ENCODE measurements around the gene KHDC4. TPM values are rescaled to one million over a fixed set of nuclear protein-coding genes. Genes with fewer than 3 reads are reported as not detected.

The KHDC4 gene
- total and polyA plus RNA-seq, 10 of the 15 experiments (the other 5 are each of a cell fraction or from before 2014, with no cell fraction given): 11.7 to 109 (median 41.9) TPM

GRCh38 chr1:155950829-155951228 lies 16.6 kb upstream of the KHDC4 start:
- RAD21 ChIA-PET (ENCODE audit: unreplicated experiment): no interaction called here
- Histone ChIP-seq H3K79me2 (ENCODE audit: control insufficient read depth, insufficient read depth, low read length) (no peaks in the 10 kb centered on the region), H3K9ac (ENCODE audit: control insufficient read depth, insufficient read depth, low read length) (no peak overlapping the region), H3K4me2 (ENCODE audit: control insufficient read depth, insufficient read depth) (no peak overlapping the region), H3K27ac (ENCODE audit: control insufficient read depth, insufficient read depth) (no peak overlapping the region), H4K20me1 (ENCODE audit: control insufficient read depth, insufficient read depth) (no peaks in the 10 kb centered on the region), H3K4me1 (ENCODE audit: control insufficient read depth, insufficient read depth, low read length) (peaks cover 17% of the 10 kb centered on the region), H3K36me3 (ENCODE audit: control insufficient read depth in 2 of 2, insufficient read depth in 2 of 2, low read length in 1 of 2) (peaks cover 45 to 58% of the 10 kb centered on the region in 2 experiments), H3K4me3 (no peak overlapping the region), H3K9me3 (replicated peaks; ENCODE audit: control insufficient read depth, insufficient read depth, low read length) (no peaks in the 10 kb centered on the region), H2AFZ (ENCODE audit: control insufficient read depth, low read depth, low read length) (no peak overlapping the region), H3K27me3 (replicated peaks in 1 of 2; ENCODE audit: control insufficient read depth in 2 of 2, insufficient read depth in 2 of 2, low read length in 1 of 2) (no peaks in the 10 kb centered on the region)
- intact Hi-C loops (cut with micrococcal nuclease; ENCODE audit: unreplicated experiment) (no loop called here), in situ Hi-C loops (cut with MboI) (no loop called here)
- FAIRE-seq: no peak
- 97% methylated on average over 27 of the region's 27 CpGs for WGBS (ENCODE audit: insufficient coverage, insufficient replicate concordance, low lambda C conversion rate, missing lambda C conversion rate)
- POLR2A ChIA-PET: interaction anchor here (0.5 to 1.3 kb wide), 2 partner anchors 24 to 100 kb away, joined by 3 to 5 read pairs; no protein-coding TSS in a partner anchor
- TF ChIP-seq ETV6 (conservative IDR thresholded peaks at IDR 0.05 in 1 of 2, IDR thresholded peaks at IDR 0.05 in 1 of 2; ENCODE audit: borderline replicate concordance in 1 of 2, low read depth in 1 of 2) (no peak), POLR2A (IDR thresholded peaks at IDR 0.05; ENCODE audit: low read depth, low read length) (peak; percentile 31; the same call in 1 of the 2 replicates)
- no peak for ATAC-seq
- no peak for DNase-seq (ENCODE audit: low read depth, low spot score)
- no TSS peak for BruUV-seq (replicated peaks)
- SMC1A ChIA-PET (ENCODE audit: uncharacterized antibody, unreplicated experiment): no interaction called here
- CTCF ChIA-PET: no interaction called here

- intact Hi-C loops (cut with micrococcal nuclease; ENCODE audit: unreplicated experiment) (loop anchor here (2.0 kb wide), 1 partner anchor 29 kb away; no protein-coding TSS in a partner anchor), in situ Hi-C loops (cut with MboI) (no loop called here)
- Histone ChIP-seq H3K27ac (ENCODE audit: control insufficient read depth, insufficient read depth) (peak overlapping the region; percentile 79), H3K79me2 (ENCODE audit: control insufficient read depth, insufficient read depth, low read length) (no peaks in the 10 kb centered on the region), H3K9ac (ENCODE audit: control insufficient read depth, insufficient read depth, low read length) (no peak overlapping the region), H3K4me2 (ENCODE audit: control insufficient read depth, insufficient read depth) (no peak overlapping the region), H3K4me3 (no peak overlapping the region), H4K20me1 (ENCODE audit: control insufficient read depth, insufficient read depth) (no peaks in the 10 kb centered on the region), H3K4me1 (ENCODE audit: control insufficient read depth, insufficient read depth, low read length) (peaks cover 43% of the 10 kb centered on the region), H2AFZ (ENCODE audit: control insufficient read depth, low read depth, low read length) (no peak overlapping the region), H3K27me3 (replicated peaks in 1 of 2; ENCODE audit: control insufficient read depth in 2 of 2, insufficient read depth in 2 of 2, low read length in 1 of 2) (no peaks in the 10 kb centered on the region), H3K36me3 (ENCODE audit: control insufficient read depth in 2 of 2, insufficient read depth in 2 of 2, low read length in 1 of 2) (peaks cover 36 to 37% of the 10 kb centered on the region in 2 experiments), H3K9me3 (replicated peaks; ENCODE audit: control insufficient read depth, insufficient read depth, low read length) (no peaks in the 10 kb centered on the region)
- 98% methylated on average over 8 of the region's 8 CpGs for WGBS (ENCODE audit: insufficient coverage, insufficient replicate concordance, low lambda C conversion rate, missing lambda C conversion rate)
- ChIA-PET SMC1A (ENCODE audit: uncharacterized antibody, unreplicated experiment) (interaction anchor here (1.2 to 2.9 kb wide), 8 partner anchors 9 to 42 kb away, joined by 4 to 12 read pairs (median 8); partner anchors contain the start of gene ARHGEF2), POLR2A (interaction anchor here (0.6 to 1.7 kb wide), 8 partner anchors 9 to 566 kb away, joined by 3 to 7 read pairs (median 3); no protein-coding TSS in a partner anchor), RAD21 (ENCODE audit: unreplicated experiment) (interaction anchor here (0.8 to 2.9 kb wide), 5 partner anchors 9 to 30 kb away, joined by 3 to 18 read pairs (median 4); partner anchors contain the start of gene ARHGEF2), CTCF (interaction anchor here (0.7 to 2.4 kb wide), 7 partner anchors 9 to 118 kb away, joined by 3 to 12 read pairs (median 6); no protein-coding TSS in a partner anchor)
- ATAC-seq: no peak
- DNase-seq (ENCODE audit: low read depth, low spot score): no peak
- TF ChIP-seq ZNF217 (IDR thresholded peaks at IDR 0.05) (no peak), BACH1 (IDR thresholded peaks at IDR 0.05; ENCODE audit: borderline replicate concordance) (no peak), NFXL1 (IDR thresholded peaks at IDR 0.05; ENCODE audit: borderline replicate concordance) (no peak)
- TF ChIP-seq, protein P1, sequence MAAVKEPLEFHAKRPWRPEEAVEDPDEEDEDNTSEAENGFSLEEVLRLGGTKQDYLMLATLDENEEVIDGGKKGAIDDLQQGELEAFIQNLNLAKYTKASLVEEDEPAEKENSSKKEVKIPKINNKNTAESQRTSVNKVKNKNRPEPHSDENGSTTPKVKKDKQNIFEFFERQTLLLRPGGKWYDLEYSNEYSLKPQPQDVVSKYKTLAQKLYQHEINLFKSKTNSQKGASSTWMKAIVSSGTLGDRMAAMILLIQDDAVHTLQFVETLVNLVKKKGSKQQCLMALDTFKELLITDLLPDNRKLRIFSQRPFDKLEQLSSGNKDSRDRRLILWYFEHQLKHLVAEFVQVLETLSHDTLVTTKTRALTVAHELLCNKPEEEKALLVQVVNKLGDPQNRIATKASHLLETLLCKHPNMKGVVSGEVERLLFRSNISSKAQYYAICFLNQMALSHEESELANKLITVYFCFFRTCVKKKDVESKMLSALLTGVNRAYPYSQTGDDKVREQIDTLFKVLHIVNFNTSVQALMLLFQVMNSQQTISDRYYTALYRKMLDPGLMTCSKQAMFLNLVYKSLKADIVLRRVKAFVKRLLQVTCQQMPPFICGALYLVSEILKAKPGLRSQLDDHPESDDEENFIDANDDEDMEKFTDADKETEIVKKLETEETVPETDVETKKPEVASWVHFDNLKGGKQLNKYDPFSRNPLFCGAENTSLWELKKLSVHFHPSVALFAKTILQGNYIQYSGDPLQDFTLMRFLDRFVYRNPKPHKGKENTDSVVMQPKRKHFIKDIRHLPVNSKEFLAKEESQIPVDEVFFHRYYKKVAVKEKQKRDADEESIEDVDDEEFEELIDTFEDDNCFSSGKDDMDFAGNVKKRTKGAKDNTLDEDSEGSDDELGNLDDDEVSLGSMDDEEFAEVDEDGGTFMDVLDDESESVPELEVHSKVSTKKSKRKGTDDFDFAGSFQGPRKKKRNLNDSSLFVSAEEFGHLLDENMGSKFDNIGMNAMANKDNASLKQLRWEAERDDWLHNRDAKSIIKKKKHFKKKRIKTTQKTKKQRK (IDR thresholded peaks at IDR 0.05; ENCODE audit: low read depth, low read length): no peak
- no TSS peak for BruUV-seq (replicated peaks)
- no peak for FAIRE-seq
Observed at GRCh38 chr1:155947741-155948140, 13.5 kb upstream of the KHDC4 start.
